T-helper 22 cell (primary cell): ENCODE measurements around the gene MAGEC1.
"Not testable (repeated sequence)": the region's sequence is repeated elsewhere in the genome, so short reads cannot be mapped to it uniquely, and the experiment has no call there.

Source experiments
- DNase-seq: peaks from one replicate; pipeline ENCODE4 v3.0.0-alpha.2; 2020; ENCODE audit warnings: low read depth

The MAGEC1 gene, protein sequence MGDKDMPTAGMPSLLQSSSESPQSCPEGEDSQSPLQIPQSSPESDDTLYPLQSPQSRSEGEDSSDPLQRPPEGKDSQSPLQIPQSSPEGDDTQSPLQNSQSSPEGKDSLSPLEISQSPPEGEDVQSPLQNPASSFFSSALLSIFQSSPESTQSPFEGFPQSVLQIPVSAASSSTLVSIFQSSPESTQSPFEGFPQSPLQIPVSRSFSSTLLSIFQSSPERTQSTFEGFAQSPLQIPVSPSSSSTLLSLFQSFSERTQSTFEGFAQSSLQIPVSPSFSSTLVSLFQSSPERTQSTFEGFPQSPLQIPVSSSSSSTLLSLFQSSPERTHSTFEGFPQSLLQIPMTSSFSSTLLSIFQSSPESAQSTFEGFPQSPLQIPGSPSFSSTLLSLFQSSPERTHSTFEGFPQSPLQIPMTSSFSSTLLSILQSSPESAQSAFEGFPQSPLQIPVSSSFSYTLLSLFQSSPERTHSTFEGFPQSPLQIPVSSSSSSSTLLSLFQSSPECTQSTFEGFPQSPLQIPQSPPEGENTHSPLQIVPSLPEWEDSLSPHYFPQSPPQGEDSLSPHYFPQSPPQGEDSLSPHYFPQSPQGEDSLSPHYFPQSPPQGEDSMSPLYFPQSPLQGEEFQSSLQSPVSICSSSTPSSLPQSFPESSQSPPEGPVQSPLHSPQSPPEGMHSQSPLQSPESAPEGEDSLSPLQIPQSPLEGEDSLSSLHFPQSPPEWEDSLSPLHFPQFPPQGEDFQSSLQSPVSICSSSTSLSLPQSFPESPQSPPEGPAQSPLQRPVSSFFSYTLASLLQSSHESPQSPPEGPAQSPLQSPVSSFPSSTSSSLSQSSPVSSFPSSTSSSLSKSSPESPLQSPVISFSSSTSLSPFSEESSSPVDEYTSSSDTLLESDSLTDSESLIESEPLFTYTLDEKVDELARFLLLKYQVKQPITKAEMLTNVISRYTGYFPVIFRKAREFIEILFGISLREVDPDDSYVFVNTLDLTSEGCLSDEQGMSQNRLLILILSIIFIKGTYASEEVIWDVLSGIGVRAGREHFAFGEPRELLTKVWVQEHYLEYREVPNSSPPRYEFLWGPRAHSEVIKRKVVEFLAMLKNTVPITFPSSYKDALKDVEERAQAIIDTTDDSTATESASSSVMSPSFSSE

DNA sequence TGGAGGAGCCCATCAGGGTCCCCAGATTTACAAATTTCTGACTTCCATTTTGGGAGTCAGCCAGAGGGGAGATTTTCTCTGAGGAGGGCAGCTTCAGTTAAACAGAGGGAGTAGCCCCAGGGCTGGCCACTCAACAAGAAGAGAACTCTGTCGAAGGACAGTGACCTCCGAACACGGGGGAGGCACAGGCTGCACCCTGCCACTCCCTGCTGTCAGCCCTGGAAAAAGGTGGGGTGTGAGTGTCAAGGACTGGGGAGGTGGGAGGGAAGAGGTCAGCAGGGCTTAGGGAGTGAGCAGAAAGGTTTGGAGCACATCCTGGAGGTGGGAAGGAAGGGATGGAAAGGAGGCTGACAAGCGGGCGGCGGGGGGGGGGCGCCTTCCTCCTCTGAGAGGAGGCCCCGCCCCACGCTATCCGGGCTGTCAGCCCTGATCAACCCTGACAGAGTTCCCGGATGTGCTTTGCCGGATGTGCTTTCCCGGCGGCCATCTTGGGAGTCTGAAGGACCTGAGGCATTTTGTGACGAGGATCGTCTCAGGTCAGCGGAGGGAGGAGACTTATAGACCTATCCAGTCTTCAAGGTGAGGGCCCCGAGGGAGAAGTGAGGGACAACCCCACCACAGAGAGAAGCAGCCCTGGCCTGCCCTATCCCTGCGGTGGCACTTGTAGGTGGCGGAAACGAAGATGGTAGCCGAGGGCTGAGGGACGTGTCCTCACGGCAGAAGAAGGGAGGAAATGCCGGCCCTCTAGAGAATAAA is at the start of gene MAGEC1:
MAGEC1 (plus strand) TSS at position 495 of the 756 bp plus-strand sequence. CDS start 1,179 bp downstream, outside the sequence.
- no peak for DNase-seq

DNA sequence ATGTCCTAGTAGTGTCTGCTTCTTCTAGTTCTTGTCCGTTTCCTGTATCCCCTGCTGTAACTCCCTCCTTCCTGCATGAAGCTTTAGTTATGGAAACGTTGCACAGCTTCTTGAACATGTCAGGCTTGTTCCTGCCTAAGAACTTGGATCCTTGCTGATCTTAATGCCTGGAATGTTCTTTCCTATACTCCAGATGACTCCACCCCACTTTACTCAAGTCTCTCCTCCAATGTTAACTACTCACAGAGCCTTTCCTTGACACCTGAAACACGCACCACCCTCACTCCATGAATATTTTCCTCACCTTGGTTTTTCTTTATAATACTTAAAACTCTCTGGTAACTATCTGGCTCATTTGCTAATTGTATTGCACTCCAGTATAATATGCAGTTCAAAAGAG is 46.2 kb upstream of the MAGEC1 start:
- DNase-seq: no peak

DNA sequence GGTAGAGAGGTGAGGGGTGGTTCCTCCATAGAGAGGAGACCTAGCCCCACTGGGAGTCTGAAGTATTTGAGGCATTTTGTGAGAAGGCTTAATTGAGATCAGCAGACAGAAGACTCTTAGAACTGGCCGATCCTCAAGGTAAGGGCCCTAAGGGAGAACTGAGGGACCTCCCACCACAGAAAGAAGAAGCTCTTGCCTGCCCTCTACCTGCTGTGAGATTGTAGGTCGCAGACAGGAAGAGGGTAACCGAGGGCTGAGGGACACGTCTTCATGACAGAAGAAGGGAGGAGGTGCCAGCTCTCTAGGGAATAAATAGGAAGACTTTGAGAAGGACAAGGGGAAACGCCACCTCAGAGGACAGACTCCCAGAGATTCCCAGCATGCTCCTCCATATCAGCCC is 24.1 kb upstream of the MAGEC1 start:
- DNase-seq: no peak

DNA sequence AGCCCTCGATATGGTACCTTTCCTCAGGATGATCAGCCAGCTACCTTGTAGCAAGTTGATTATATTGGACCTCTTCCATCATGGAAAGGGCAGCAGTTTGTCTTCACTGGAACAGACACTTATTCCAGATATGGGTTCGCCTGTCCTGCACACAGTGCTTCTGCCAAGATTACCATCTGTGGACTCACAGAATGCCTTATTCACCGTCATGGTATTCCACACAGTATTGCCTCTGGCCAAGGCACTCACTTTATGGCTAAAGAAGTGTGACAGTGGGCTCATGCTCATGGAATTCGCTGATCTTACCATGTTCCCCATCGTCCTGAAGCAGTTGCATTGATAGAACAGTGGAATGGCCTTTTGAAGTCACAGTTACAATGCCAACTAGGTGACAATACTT is 14.9 kb upstream of the MAGEC1 start:
- DNase-seq: not testable (repeated sequence)

DNA sequence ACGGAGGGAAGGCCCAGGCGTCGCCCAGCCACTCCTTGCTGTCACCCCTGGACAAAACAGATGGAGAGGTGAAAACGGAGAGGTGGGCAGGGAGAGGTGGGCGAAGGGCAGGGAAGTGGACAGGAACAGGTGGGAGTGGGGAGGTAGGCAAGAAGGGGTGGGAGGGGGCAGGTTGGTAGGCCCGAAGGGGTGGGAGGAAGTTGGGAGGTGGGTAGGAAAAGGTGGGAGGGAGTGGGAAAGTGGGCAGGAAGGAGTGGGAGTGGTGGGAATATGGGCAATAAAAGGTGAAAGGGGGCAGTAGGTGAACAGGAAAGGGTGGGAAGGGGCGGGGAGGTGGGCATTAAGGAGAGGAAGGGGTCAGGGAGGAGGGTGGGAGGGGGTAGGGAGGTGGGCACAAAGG is 9.0 kb upstream of the MAGEC1 start:
- no peak for DNase-seq

DNA sequence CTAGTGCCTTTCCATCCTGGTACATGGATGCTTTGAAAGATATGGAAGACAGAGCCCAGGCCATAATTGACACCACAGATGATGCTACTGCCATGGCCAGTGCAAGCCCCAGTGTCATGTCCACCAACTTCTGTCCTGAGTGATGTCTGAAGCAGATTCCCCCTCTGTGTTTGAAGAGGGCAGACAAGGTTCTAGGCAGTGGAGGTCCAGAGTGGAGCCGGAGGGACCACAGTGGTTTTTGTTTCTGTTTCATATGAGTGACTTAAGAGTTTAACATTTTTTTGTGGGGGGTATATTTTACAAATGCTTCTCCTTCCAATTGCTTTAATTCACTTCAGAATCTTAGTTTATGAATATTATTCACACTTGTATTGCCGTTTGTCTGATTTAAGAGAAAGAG is 6.0 kb upstream of the MAGEC1 start:
- no peak for DNase-seq

DNA sequence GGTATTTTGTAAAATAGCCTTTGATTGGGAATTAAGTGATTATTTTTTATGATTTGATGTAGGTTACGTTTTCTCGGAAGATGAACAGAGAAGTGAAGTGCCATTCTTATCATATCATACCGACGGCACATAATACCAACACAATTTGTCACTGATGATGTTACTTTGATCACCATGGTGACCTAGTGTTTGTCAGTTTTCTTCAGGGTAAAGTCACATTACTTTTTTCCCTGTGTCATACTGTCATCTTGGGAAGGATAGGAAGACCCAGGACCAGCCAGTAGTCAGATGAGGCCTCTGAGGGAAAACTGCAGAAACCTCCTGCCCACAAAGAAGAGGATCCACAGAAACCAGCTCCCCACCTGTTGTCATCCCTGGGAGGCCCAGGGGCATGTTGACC is 1.3 kb upstream of the MAGEC1 start:
- DNase-seq: no peak

DNA sequence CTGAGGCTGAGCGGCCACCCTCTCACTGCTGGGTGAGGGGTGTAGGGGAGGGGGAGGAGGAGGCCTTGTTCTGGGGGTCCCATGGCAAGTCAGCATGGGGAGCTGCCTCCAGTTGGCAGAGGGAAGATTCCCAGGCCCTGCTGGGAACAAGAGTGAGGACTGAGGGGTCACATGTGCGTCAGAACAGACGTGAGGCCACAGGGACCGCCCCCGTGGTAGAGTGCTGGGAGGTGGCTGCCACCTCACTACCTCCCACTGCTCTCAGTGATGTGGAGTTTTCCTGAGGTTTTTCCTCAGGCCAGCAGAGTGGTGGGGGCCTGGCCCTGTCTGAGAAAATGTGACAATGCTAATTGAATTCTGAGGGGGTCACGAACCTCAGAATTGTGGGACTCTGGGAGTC is 568 bp downstream of the MAGEC1 start:
- DNase-seq: no peak

DNA sequence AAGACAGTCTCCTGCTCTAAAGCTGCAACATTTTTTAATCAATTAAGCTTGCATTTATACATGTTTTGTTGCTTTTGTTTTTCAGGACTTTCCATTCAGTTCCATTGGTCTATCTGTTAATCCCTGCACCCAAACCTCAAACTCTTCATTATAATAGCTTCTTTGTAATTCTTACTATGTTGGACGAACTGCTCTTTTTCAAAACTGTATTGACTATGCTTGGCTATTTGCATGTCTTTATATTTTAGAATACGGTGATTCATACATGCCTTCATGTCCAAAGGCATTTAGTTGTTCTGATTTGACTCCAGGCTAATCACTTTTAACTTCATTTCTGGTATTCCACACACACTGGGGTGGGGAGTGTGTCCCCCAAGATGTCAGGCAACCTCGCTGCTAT is 14.1 kb downstream of the MAGEC1 start:
- DNase-seq: no peak

DNA sequence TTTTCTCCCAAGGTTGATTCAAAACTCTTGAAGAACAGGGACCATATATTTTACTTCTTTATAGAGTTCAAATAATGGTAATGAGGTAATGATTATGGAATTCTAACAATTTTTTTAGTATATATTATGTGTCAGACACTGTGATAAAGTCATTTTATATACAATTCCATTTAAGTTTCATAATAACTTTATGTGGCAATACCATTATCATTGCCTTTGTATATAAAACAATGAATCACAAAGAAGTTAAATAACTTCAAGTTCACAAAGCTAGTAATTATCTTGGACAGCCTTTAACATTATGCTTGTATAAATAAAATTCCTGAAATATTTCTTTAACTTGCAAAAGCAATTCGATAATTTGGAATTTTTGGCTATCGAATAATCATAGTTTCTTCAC is 20.6 kb downstream of the MAGEC1 start:
- no peak for DNase-seq

DNA sequence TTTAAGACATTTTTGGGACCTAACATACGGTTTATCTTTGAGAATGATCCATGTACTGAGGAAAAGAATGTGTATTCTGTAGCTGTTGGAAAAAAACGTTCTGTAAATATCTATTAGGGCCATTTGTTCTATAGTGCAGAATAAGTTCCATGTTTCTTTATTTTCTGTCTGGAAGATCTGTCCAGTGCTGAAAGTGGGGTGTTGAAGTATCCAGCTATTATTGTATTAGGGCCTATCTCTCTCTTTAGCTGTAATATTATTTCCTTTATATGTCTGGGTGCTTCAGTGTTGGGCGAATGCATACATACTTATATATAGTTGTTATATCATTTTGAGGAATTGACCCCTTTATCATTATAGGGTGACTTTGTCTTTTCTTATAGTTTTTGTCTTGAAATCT is 24.7 kb downstream of the MAGEC1 start:
- DNase-seq: no peak

DNA sequence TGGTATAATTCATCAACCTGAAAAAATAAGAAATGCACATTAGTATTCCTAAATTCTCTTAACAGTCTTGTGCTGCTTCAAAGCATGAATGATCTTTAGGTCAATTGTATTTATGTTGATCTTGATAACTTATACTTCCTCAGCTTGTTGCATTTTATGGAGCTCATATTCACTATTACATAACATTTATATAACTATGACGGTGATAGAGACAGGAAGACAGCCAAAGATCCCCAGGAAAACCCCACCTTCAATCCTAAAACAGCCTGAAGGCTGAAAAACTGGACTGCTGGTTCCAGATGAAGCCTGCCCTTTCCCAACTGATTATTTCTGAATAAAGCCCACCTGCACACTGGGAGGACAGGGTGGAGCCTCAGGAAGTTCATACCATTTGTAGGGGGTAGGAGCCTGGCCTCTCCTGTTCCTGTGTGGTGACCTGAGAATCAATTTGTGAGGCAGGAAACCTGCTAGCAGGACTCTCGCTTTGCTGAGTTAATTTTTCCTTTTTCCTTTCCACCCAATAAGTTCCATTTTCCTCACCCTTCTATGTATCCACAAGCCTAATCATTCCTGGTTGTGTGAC is 30.5 kb downstream of the MAGEC1 start:
- DNase-seq: no peak

DNA sequence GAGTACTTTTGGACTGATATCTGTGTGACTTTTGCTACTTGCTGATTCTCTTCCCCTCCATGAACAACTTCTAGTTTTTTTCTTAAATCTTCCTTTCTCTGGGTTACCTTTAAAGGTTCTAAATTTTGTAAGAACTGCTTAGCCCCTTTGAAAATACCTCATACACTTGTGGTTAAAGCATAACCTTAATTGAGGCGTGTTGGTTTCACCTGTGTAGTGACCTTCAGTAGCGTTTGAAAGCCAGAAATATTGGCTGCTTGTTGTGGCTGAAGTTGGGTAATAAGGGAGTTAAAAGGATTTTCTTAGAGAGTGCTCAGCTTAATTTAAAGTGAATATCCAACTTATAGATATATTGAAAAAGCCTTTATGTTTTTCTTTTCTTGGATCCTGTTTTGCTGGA is 32.0 kb downstream of the MAGEC1 start:
- DNase-seq: no peak

DNA sequence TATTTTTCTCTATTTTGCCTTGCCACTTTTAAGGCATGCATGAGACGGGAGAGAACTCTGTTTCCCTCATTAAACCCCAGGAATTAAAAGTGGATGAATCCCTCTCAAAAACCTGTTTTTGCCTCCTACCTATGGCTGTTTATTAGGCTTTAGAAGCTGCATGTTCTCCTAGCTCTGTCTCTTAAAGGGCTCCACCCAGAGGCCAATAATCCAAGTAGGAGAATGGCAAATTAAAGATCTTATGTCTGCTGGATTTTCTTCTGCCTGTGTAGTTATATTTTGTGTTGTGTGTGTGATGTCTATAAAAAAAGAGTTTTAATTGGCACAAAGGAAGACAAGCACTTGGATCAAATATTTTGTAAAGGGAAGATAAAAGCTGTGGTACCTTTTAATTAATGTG is 32.4 kb downstream of the MAGEC1 start:
- no peak for DNase-seq

DNA sequence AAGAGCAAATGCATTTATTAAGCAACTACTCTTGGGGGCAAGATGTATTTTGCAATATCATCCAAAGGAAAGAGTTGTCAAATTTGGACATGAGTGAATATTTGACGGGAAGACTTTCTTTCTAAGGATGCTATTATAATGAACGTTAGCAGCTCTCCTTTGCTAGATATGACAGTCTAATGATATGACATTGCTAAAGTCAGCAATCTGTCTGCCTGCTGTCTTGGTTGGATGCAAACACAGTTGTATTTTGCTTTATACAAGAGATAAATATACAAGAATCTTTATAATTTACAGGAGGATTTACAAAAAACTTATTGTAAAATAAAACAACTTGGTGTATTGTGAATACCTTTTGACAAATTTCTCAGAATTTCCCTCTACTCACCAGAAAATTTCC is 37.5 kb downstream of the MAGEC1 start:
- no peak for DNase-seq

DNA sequence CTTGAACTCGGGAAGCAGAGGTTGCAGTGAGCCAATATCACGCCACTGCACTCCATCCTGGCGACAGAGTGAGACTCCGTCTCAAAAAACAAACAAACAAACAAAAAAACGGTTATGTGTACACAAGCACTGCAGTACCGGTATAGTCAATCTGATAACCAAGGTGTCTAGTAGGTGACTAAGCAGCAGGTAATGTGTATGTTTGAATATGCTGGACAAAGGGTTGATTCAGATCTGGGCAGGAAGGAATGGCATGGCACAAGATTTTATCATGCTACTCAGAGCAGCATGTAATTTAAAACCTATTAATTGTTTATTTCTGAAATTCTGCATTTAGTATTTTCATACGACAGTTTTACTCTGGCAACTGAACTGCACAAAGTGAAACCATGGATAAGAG is 41.7 kb downstream of the MAGEC1 start:
- no peak for DNase-seq

DNA sequence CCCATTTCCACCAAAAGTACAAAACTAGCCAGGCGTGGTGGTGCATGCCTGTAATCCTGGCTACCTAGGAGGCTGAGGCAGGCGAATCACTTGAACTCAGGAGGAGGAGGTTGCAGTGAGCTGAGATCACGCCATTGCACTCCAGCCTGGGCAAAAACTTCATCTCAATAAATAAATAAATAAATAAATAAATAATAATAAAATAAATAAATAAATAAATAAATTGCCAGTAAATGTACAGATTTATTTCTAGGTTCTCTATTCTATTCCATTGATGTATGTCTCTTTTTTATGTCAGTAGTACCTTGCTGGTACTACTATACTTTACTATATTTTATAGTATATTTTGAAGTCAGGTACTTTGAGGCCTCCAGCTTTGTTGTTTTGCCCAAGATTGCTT is 43.7 kb downstream of the MAGEC1 start:
- DNase-seq: no peak

DNA sequence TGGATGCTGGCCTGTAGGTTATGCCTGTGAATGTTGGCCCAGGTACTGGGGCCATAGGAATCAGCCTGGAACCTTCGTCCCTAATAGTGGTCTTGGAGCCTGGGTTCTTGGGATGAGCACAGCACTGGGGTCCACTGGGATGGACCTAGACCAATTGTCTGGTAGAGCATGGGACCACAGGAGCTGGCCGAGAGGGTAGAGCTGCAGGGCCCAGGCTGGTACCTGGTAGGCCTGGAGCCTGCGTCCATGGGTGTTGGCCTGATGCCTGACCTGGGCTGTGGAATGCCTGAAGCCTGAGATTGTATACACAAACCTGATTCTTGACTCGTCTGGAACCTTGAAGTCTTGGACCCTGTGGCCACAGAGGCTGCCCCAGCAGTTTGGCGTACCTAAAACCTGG is 48.9 kb downstream of the MAGEC1 start:
- DNase-seq: no peak

DNA sequence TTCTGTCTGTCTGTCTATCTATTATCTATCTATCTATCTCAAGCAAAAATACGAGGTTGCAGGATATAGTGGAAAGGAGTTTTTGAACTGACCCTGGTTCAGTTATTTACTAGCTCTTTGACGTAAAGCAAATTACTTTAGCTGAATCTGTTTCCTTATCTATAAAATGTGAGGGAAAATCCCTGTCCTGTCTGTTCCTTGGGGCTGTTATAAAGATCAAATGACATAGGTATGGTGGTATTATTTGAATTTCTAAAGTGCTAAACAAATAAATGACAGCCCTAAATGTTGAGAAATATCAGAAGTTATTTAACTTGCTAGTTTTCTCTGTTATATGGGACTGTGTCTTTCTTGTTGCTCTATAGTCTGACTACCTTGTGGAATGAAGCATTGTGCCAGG is 55.0 kb downstream of the MAGEC1 start:
- DNase-seq: no peak
